ENCODE results near the gene CKM. TPM values are rescaled to one million over a fixed set of nuclear protein-coding genes. Genes with fewer than 3 reads are reported as not detected.

CKM gene
- total RNA-seq, 2 donors from 2014 or later: 24.7 to 42.8 TPM

GRCh38 chr19:45342911-45343310 lies 20.2 kb upstream of the CKM start:
- H3K27ac ChIP-seq: no peak overlapping the region
- WGBS: 84% methylated on average over 13 of the region's 13 CpGs
- H3K36me3 ChIP-seq: no peaks in the 10 kb centered on the region
- no peaks in the 10 kb centered on the region for H3K9me3 ChIP-seq
- intact Hi-C loops (cut with DNase I): no loop called here
- no peak overlapping the region for H3K4me3 ChIP-seq
- TF ChIP-seq POLR2AphosphoS5 (IDR thresholded peaks at IDR 0.05) (no peak), CTCF (IDR thresholded peaks at IDR 0.05) (no peak), POLR2A (IDR thresholded peaks at IDR 0.05) (no peak)
- no peaks in the 10 kb centered on the region for H3K4me1 ChIP-seq (replicated peaks)
- no peak for DNase-seq (ENCODE audit: low spot score)
- no peaks in the 10 kb centered on the region for H3K27me3 ChIP-seq (replicated peaks; ENCODE audit: insufficient read depth)

GRCh38 chr19:45340899-45341453 lies 18.3 kb upstream of the CKM start:
- no peaks in the 10 kb centered on the region for H3K27me3 ChIP-seq (replicated peaks; ENCODE audit: insufficient read depth)
- TF ChIP-seq POLR2A (IDR thresholded peaks at IDR 0.05): no peak
- TF ChIP-seq POLR2AphosphoS5 (IDR thresholded peaks at IDR 0.05): no peak
- no peak for TF ChIP-seq CTCF (IDR thresholded peaks at IDR 0.05)
- H3K9me3 ChIP-seq: no peaks in the 10 kb centered on the region
- H3K36me3 ChIP-seq: no peaks in the 10 kb centered on the region
- DNase-seq (ENCODE audit: low spot score): peak; percentile 16
- H3K4me1 ChIP-seq (replicated peaks): no peaks in the 10 kb centered on the region
- H3K27ac ChIP-seq: peak overlapping the region in 1 of 2 donors; percentile 61
- peak overlapping the region; percentile 31 to 47 for H3K4me3 ChIP-seq
- intact Hi-C loops (cut with DNase I): no loop called here
- 4% methylated on average over 24 of the region's 25 CpGs for WGBS

- intact Hi-C loops (cut with DNase I): no loop called here
- no peak for TF ChIP-seq CTCF (IDR thresholded peaks at IDR 0.05)
- peak; percentile 76 for TF ChIP-seq POLR2A (IDR thresholded peaks at IDR 0.05)
- TF ChIP-seq POLR2AphosphoS5 (IDR thresholded peaks at IDR 0.05): no peak
- Histone ChIP-seq H3K4me3 (peak within 1 kb of the TSS; percentile 31 to 47), H3K9me3 (no peaks in the 10 kb centered on the region), H3K4me1 (replicated peaks) (no peaks in the 10 kb centered on the region), H3K27ac (peak within 1 kb of the TSS in 1 of 2 donors; percentile 61), H3K27me3 (replicated peaks; ENCODE audit: insufficient read depth) (no peaks in the 10 kb centered on the region), H3K36me3 (no peaks in the 10 kb centered on the region)
- 18% methylated on average over 25 of the region's 50 CpGs for WGBS
- DNase-seq (ENCODE audit: low spot score): peak; percentile 38
These were observed 17.7 kb upstream of the CKM start, which contains the start of gene KLC3 for GRCh38 chr19:45340232-45340898. TSS of gene KLC3 (plus strand) at chr19:45340750. CDS start at chr19:45345542, 4,792 bp downstream.

- Histone ChIP-seq H3K27me3 (replicated peaks; ENCODE audit: insufficient read depth) (no peaks in the 10 kb centered on the region), H3K27ac (no peak overlapping the region), H3K36me3 (no peaks in the 10 kb centered on the region), H3K4me3 (no peak overlapping the region), H3K9me3 (no peaks in the 10 kb centered on the region), H3K4me1 (replicated peaks) (no peaks in the 10 kb centered on the region)
- intact Hi-C loops (cut with DNase I): no loop called here
- DNase-seq (ENCODE audit: low spot score): no peak
- TF ChIP-seq POLR2AphosphoS5 (IDR thresholded peaks at IDR 0.05) (no peak), POLR2A (IDR thresholded peaks at IDR 0.05) (no peak), CTCF (IDR thresholded peaks at IDR 0.05) (no peak)
- WGBS: 86% methylated on average over 6 of the region's 6 CpGs
These were observed 17.0 kb upstream of the CKM start for GRCh38 chr19:45339629-45340028.
